ENCODE measurements around the gene TNIP2.

- TF ChIP-seq CTCF (IDR thresholded peaks at IDR 0.05) = no peak
- TF ChIP-seq POLR2A (IDR thresholded peaks at IDR 0.05) = no peak
Measured at GRCh38 chr4:2744576-2745270, 11.4 kb downstream of the TNIP2 start.
